PC-3 (cell line): Measurements from ENCODE around the gene PCDHGA3.

ENCODE experiments used
- EZH2 ChIP-seq: fragments of 300-600 bp; sonication (generic); IDR thresholded peaks from one replicate; pipeline ENCODE4 v1.6.1; 2017; ENCODE audit warnings: antibody characterized with exemption, mild to moderate bottlenecking, low read length; ENCODE audit not compliant: unreplicated experiment
- TF ChIP-seq, protein P1 (sequence below): fragments of 300-600 bp; sonication (generic); conservative IDR thresholded peaks from 2 replicates; pipeline ENCODE4 v1.5.1; 2017; ENCODE audit warnings: antibody characterized with exemption, low read depth, mild to moderate bottlenecking, low read length

DNA sequence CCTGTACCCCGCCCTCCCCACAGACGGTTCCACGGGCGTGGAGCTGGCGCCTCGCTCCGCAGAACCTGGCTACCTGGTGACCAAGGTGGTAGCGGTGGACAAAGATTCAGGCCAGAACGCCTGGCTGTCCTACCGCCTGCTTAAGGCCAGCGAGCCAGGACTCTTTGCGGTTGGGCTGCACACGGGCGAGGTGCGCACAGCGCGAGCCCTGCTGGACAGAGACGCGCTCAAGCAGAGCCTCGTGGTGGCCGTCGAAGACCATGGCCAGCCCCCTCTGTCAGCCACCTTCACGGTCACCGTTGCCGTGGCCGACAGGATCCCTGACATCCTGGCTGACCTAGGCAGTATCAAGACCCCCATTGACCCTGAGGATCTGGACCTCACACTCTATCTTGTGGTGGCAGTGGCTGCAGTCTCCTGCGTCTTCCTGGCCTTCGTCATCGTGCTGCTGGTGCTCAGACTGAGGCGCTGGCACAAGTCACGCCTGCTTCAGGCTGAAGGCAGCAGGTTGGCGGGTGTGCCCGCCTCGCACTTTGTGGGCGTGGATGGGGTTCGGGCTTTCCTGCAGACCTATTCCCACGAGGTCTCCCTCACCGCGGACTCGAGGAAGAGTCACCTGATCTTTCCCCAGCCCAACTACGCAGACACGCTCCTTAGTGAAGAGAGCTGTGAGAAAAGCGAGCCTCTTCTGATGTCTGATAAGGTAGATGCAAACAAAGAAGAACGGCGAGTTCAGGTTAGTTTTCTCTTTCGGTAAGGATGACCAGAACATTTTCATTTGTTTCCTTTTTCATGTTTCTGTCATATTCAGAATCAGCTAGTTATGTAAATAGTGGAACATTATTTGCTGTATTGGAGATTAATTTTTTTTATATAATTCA is 22.6 kb downstream of the PCDHGA3 start:
- TF ChIP-seq, protein P1, sequence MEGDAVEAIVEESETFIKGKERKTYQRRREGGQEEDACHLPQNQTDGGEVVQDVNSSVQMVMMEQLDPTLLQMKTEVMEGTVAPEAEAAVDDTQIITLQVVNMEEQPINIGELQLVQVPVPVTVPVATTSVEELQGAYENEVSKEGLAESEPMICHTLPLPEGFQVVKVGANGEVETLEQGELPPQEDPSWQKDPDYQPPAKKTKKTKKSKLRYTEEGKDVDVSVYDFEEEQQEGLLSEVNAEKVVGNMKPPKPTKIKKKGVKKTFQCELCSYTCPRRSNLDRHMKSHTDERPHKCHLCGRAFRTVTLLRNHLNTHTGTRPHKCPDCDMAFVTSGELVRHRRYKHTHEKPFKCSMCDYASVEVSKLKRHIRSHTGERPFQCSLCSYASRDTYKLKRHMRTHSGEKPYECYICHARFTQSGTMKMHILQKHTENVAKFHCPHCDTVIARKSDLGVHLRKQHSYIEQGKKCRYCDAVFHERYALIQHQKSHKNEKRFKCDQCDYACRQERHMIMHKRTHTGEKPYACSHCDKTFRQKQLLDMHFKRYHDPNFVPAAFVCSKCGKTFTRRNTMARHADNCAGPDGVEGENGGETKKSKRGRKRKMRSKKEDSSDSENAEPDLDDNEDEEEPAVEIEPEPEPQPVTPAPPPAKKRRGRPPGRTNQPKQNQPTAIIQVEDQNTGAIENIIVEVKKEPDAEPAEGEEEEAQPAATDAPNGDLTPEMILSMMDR: no peak
- TF ChIP-seq EZH2: no peak
